BJ (cell line): Measurements from ENCODE around the gene A4GALT. TPM values are rescaled to one million over a fixed set of nuclear protein-coding genes. Genes with fewer than 3 reads are reported as not detected.
"Not testable (repeated sequence)": the region's sequence is repeated elsewhere in the genome, so short reads cannot be mapped to it uniquely, and the experiment has no call there.

Source experiments
- CTCF ChIA-PET: fragments of 350-600 bp; formaldehyde crosslinking; extraction: SDS; loops from one replicate; lab custom pipeline; 2021; ENCODE audit warnings: antibody characterized with exemption, inconsistent platforms; lab: Yijun Ruan, JAX
- POLR2A ChIA-PET: fragments of 300-600 bp; sonication (Branson Sonifier 250); formaldehyde crosslinking; extraction: SDS; loops from one replicate; lab custom pipeline; 2021; ENCODE audit warnings: antibody characterized with exemption; lab: Charles Lee
- DNase-seq: peaks from one replicate; pipeline ENCODE4 v3.0.0-alpha.2; 2011; ENCODE audit warnings: low read depth
- H3K27me3 ChIP-seq: 2 replicates; pipeline ENCODE4 v1.6.0; 2011; ENCODE audit warnings: low read length; ENCODE audit not compliant: control insufficient read depth, insufficient read depth
- H3K36me3 ChIP-seq: 2 replicates; pipeline ENCODE4 v1.5.1; 2011; ENCODE audit warnings: low read length; ENCODE audit not compliant: control insufficient read depth, insufficient read depth
- H3K4me3 ChIP-seq: 2 replicates; pipeline ENCODE4 v1.5.1; 2011; ENCODE audit warnings: low read depth, mild to moderate bottlenecking, control low read depth, low read length
- CTCF ChIP-seq: IDR thresholded peaks from 2 replicates; pipeline ENCODE4 v1.5.1; 2011; ENCODE audit warnings: low read depth, mild to moderate bottlenecking, control low read depth, inconsistent platforms, low read length, moderate library complexity; ENCODE audit not compliant: insufficient read depth
- polyA plus RNA-seq: library from polyadenylated mRNA; depleted of rRNA; stranded (reverse); fragments of >200 nt; gene quantifications from 2 replicates; pipeline ENCODE4 v1.2.3, GENCODE V29; 2011

Gene A4GALT
- polyA plus RNA-seq, 1 experiment: 6.7 TPM

- Histone ChIP-seq H3K27me3 (no peaks in the 10 kb centered on the region; the same call in 1 of the 2 replicates), H3K4me3 (no peak overlapping the region), H3K36me3 (no peaks in the 10 kb centered on the region)
- ChIA-PET POLR2A (no interaction called here), CTCF (interaction anchor here (0.6 kb wide), 1 partner anchor 105 kb away, joined by 3 read pairs; no protein-coding TSS in a partner anchor)
- no peak for TF ChIP-seq CTCF
- no peak for DNase-seq
These were observed 38.4 kb upstream of the A4GALT start for GRCh38 chr22:42758931-42759629.

GRCh38 chr22:42755553-42755952 lies 34.9 kb upstream of the A4GALT start:
- DNase-seq, POLR2A ChIA-PET, H3K4me3 ChIP-seq, H3K36me3 ChIP-seq, H3K27me3 ChIP-seq: not testable (repeated sequence)
- CTCF ChIA-PET: interaction anchor here (0.7 kb wide), 1 partner anchor 25 kb away, joined by 3 read pairs; no protein-coding TSS in a partner anchor

GRCh38 chr22:42755121-42755520 lies 34.5 kb upstream of the A4GALT start:
- not testable (repeated sequence) for H3K4me3 ChIP-seq, H3K27me3 ChIP-seq, H3K36me3 ChIP-seq, DNase-seq
- ChIA-PET CTCF (interaction anchor here (0.7 kb wide), 1 partner anchor 26 kb away, joined by 3 read pairs; no protein-coding TSS in a partner anchor), POLR2A (interaction anchor here (0.7 kb wide), 1 partner anchor 409 kb away, joined by 8 read pairs; no protein-coding TSS in a partner anchor)

GRCh38 chr22:42754658-42755057 lies 34.0 kb upstream of the A4GALT start:
- H3K27me3 ChIP-seq: no peaks in the 10 kb centered on the region; the same call in 1 of the 2 replicates
- no peaks in the 10 kb centered on the region for H3K36me3 ChIP-seq
- H3K4me3 ChIP-seq: no peak overlapping the region
- ChIA-PET CTCF (no interaction called here), POLR2A (interaction anchor here (0.7 kb wide), 1 partner anchor 409 kb away, joined by 8 read pairs; no protein-coding TSS in a partner anchor)
- DNase-seq: no peak
- no peak for TF ChIP-seq CTCF

GRCh38 chr22:42752912-42753311 lies 32.2 kb upstream of the A4GALT start:
- ChIA-PET POLR2A (no interaction called here), CTCF (interaction anchor here (0.6 kb wide), 1 partner anchor 184 kb away, joined by 3 read pairs; no protein-coding TSS in a partner anchor)
- no peaks in the 10 kb centered on the region for H3K27me3 ChIP-seq
- H3K4me3 ChIP-seq: no peak overlapping the region
- H3K36me3 ChIP-seq: no peaks in the 10 kb centered on the region
- TF ChIP-seq CTCF: no peak
- no peak for DNase-seq

GRCh38 chr22:42752230-42752746 lies 31.6 kb upstream of the A4GALT start:
- DNase-seq: no peak
- POLR2A ChIA-PET: no interaction called here
- CTCF ChIA-PET: interaction anchor here (0.6 to 1.1 kb wide), 2 partner anchors 21 to 184 kb away, joined by 3 read pairs; no protein-coding TSS in a partner anchor

GRCh38 chr22:42750421-42750820 lies 29.8 kb upstream of the A4GALT start:
- DNase-seq, CTCF ChIA-PET, H3K36me3 ChIP-seq, H3K27me3 ChIP-seq, H3K4me3 ChIP-seq, POLR2A ChIA-PET: not testable (repeated sequence)

More at GRCh38 chr22:42752230-42752746, 31.6 kb upstream of the A4GALT start:
- no peaks in the 10 kb centered on the region for H3K36me3 ChIP-seq
- TF ChIP-seq CTCF: no peak
- no peaks in the 10 kb centered on the region for H3K27me3 ChIP-seq
- H3K4me3 ChIP-seq: no peak overlapping the region
